ENCODE results near the gene FBXW5.

The FBXW5 gene, protein sequence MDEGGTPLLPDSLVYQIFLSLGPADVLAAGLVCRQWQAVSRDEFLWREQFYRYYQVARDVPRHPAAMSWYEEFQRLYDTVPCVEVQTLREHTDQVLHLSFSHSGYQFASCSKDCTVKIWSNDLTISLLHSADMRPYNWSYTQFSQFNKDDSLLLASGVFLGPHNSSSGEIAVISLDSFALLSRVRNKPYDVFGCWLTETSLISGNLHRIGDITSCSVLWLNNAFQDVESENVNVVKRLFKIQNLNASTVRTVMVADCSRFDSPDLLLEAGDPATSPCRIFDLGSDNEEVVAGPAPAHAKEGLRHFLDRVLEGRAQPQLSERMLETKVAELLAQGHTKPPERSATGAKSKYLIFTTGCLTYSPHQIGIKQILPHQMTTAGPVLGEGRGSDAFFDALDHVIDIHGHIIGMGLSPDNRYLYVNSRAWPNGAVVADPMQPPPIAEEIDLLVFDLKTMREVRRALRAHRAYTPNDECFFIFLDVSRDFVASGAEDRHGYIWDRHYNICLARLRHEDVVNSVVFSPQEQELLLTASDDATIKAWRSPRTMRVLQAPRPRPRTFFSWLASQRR

DNA sequence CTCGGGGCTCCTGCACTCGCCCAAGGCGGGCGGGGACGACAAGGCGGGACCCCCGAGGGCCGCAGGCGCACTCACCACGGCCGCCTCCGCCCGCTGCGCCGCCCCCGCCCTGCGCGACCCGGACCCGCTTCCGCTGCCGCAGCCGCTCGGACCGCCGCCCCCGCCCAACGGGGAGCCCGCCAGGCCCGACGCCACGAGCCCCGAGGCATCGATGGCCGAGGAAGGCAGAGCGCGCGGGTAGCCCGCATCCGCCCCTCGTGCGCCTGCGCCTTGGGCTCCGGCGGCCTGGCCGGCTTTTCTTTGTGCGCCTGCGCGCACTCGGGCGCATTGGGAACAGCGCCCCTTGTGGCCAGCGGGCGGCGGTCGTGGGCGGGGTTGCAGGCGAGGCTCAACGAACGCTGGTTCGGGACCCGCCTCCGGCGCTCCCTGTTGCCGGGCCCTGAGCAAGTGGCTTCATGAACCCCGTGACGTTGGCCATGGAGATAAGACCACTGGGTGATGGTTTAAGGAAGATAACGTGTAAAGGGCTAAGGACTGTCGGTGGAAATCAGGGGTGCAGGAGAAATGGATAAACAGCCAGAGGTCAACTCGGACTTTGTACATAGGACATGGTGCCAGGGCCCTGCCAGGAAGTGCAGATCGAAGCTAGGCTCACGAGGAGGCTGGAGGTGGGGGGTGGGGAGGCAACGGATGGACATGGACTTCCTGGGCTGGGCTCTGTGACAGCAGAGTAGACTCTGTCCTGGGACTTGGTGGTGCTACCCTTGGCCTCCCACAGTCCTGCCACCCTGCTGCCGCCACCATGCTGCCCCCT lies at the start of gene FBXW5, which contains the start of gene C8G:
TSS of gene FBXW5 (minus strand) at position 220 of the 814 bp plus-strand sequence. CDS start 655 bp downstream, outside the sequence.
TSS of gene C8G (plus strand) at position 725 of the 814 bp plus-strand sequence. CDS start at position 803, 78 bp downstream.
- peak; percentile 98 for DNase-seq

DNA sequence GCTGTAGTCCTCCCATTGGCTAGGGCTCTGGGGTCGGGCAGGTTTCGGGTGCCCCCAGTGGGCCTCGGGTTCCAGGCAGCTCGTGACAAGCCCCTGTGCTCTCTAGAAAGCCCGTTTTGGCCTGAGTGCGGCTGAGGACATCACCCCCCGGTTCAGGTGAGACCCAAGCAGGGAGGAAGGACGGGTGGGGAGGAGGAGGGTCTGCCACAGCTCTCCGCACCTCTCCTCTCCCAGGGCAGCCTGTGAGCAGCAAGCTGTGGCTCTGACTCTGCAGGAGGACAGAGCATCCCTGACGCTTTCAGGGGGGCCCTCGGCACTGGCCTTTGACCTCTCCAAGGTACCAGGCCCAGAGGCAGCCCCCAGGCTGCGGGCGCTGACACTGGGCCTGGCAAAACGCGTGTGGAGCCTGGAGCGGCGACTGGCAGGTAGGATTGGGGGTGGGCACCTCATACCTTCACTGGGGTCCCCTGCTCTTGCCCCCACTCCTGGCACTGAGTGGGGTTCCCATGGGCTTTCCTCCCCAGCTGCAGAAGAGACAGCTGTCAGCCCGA lies 48.4 kb upstream of the FBXW5 start:
- DNase-seq, result no peak

DNA sequence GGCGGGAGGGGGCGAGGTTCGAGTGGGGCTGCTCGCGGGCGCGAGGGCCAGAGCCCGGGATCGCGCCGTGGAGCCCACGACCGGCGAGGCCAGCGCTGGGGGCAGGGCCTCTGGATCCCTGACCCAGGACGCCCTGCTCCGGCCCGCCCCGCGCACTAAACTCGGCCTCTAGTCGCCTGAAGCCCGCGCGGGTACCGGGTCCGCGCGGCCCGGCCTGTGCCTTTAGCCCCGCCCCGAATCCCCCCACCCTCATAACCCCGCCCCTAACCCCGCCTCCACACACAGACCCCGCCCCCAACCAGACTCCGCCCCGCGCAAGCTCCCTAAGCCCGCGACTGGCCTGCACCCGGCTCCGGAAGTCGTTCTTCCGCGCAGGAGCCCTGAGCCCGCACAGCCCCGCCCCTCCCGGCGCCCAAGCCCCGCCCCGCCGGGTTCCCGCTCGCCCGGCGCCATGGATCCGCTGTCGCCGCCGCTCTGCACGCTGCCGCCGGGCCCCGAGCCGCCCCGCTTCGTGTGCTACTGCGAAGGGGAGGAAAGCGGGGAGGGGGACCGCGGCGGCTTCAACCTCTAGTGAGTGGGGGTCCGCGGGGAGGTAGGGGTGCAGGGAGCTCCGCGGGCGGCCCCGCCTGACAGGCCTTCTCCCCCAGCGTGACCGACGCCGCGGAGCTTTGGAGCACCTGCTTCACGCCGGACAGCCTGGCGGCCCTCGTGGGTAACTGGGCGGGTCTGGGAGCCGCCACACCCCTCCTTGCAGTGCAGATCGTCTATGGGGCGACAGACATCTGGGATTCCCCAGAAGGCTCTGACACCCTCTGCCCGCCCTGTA lies 47.7 kb upstream of the FBXW5 start, which contains the start of gene PAXX:
TSS of gene PAXX (plus strand) at position 430 of the 826 bp plus-strand sequence. CDS start at position 452, 22 bp downstream.
- peak; percentile 94 for DNase-seq

DNA sequence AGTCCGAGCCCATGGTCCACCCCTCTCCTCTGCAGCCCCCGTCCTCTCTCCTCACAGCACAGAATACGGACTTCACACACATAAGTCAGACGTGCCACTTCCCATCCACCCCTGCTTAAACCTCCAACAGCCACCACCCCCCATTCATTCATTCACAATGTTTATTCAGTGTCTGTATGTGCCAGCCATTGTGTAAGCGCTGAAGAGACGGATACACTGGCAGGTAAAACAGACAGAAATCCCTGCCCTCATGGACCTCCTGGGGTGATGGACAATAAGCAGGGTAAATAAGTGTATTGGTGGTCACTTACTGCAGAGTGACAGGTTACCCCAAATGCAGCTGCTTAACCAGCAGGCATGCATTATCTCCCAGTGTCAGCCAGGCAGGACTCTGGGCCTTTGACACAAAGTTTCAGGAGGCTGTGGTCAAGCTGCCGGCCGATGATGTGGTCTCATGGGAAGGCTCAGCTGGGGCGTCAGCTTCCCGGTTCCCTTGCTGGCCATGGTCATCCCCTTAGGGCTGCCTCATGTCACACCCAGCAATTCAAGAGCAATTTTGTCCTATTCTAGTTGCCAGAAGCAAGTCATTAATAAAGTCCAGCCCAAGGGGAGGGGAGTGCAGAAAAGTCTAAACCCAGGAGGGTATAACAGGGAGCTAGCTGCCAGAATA lies 45.8 kb upstream of the FBXW5 start:
- DNase-seq, result peak; percentile 93

DNA sequence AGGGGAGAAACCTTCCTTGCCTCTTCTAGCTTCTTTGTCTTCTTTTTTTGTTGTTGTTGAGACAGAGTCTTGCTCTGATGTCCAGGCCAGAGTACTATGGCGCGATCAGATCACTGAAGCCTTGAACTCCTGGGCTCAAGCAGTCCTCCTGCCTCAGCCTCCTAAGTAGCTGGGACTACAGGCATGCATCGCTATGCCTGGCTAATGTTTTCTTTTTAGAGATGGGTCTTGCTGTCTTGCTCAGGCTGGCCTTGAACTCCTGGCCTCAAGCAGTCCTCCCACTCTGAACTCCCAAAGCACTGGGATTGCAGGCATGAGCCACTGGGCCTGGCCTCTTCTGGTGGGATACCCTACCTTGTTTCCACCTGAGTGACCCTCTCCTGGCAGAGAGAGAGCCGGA lies 44.3 kb upstream of the FBXW5 start:
- DNase-seq, result no peak

DNA sequence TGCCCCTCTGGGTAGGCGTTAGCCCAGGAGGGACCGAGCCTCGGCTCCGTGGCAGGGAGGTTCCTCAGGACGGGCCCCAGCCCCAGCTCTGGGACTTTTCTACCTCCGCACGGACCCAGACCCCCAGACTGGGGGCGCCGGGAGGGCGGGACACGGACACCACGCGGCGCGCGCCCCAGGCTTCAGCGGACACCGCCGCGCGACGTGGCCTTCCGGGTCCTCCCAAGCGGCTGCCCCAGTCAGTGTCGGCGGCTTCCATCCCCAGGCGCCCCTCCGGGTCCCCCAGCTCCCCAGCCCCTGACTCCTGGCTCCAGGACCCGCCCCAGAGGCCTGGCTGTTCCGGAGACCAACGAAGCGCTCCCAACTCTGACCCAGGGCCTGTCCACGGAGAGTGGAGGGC lies 41.3 kb upstream of the FBXW5 start:
- no peak for DNase-seq

DNA sequence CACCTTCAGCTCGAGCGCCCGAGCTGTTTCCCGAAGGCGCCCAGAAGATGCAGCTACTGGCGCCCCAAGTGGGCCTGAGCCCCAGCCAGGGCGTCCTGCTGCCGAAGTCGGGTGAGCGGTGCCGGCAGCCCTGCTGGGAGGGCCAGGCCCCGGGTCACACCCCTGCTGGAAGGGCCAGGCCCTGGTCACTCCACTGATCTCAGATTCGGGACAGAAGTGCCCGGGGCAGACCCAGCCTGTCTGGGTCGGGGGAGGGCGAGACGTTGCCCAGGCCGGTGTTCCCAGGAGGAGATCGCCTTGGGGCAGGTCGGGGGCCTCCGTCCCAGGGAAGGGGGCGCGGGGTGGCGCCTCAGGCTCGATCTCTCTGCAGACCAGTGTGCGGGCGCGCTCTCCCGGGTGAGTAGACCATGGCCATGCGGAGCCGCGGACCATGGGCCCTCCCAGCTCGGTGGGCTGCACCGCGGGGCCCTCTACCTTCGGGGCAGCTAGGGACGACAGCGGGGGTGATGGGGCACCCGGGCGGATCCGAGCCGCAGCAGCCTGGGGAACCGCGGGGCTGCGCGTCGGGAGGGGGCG lies 40.6 kb upstream of the FBXW5 start:
- DNase-seq, result no peak

DNA sequence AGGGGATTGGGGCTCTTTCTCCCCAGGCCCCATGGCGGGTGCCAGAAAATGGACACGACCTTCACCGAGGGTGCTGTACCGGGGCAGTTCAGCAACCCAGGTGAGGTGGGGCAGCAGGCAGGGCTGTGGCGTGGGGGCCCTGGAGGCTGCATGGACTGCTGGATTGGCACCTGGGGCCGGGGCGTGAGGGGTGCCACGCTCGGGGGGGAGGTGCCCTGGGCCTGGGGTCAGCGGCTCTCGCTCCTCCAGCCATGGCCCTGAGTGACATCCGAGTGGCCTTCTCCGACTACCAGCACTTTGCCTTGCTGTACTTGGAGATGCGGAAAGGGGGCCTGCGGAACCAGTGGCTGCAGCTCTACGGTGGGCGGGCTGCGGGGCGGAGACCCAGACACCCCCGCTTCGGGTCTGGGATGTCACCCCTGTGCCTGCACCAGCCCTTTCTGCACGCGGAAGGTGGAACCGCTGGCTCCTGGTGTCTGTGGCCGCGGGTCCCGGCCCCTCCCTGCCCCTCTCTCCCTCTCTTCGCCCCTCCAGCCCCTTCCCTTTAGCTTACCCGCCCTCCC lies 40.0 kb upstream of the FBXW5 start:
- DNase-seq, result no peak

DNA sequence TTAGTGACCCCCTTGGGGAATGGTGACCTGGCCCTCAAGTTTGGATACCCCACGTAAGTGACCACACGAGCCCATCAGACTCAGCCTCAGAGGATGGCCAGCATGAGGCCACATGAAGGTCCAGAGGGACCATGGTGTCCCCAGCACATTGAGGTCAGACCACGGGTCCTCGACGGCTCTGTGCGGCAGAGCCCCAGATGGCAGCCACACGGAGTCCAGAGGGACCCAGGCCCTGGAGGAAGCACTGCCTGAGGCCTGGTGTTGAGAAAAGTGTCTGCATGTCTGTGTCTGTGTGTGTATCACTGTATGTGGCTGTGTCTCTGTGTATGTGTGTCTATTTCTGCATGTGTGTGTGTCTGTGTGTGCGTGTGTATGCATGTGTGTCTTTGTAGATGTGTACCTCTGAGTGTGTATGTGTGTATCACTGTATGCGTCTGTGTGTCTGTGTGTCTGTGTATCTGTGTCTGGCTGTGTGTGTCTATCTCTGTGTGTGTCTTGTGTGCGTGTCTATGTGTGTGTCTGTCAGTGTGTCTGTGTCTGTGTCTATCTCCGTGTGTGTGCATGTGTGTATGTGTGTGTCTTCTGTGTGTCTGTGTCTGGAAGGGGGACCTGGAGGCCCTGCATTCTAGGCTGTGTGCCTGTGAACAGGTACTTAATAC lies 39.2 kb upstream of the FBXW5 start:
- DNase-seq, result no peak

DNA sequence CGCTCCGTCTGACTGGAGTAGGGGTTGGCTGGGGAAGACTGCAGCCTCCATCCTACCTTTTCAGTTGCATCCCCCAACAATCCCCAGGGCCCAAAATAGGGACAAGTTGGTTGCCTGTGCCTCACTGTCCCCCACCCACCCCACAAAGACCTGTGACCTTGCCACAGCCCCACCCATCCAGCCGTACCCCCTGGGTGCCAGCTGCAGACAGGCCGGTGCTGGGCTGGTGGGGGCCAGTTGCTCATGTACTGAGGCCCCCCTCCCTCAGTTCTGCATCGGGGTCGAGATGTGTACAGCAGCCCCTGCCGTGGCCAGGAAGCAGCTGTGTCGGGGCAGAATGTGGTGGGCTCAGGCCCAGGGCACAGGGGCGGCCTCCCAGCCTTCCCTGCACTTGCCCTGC lies 38.6 kb upstream of the FBXW5 start:
- no peak for DNase-seq

DNA sequence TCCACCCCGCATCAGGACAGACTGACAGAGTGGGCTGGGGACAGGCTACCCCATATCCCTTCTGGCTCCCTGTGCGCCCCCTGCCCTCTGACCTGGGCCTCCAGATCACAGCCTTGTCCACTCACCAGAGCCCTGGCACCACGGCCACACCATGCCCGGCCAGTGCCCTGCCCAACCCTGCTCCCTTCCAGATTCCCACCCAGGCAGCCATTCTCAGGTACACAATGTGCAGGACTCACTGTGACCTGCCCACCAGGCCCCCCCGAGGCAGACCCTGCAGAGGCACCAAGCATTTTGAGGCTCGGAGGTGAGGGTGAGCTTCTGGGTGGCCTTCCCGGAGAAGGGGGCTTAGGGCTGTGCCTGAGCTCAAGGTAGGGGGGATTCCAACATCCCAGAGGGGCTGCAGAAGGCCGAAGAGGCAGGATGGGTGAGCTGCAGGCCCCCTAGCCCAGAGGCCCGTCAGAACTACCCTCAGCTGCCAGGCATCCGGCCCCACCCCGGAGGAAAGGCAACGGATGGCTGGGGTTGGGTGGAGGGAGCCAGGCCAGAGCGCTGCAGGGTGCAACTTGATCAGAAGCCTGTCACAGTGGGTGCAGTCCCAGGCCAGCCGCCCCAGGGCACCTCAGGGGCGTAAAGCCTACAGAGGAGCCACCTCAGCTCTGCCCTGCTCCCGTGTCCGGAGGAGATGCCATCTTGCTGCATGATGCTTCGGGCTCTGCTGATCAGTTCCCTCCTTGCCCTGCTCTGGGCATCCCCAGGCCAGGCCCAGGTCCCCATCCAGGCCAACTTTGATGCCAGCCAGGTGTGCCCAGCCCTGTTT lies 37.9 kb upstream of the FBXW5 start, which contains the start of gene LCNL1:
TSS of gene LCNL1 (plus strand) at position 762 of the 820 bp plus-strand sequence. CDS start 594 bp downstream, outside the sequence.
- DNase-seq, result no peak

DNA sequence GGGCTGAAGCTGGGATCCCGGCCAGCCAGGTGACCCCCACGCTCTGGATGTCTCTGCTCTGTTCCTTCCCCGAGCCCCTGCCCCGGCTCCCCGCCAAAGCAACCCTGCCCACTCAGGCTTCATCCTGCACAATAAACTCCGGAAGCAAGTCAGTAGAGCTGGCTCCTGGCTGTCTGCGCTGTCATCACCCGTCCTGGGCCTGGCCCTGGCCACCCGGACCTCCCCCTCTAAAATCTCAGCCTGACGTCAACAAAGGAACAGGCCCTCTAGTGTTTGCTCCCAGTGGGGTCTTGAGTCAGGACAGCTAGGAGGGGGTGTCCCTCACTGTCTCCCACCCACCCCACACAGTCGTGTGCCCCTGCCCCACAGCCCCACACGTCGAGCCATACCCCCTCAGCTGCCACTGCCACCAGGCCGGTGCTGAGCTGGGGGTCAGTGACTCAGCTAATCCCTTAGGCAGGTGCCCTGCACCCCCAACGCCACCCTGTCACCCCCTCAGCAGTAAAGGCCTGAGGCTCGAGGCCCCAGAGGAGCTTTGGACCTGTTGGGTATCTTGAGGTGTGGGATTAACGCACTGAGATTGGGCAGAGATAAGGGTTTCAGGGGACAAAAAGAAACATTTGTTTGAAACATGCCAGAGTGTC lies 37.2 kb upstream of the FBXW5 start:
- no peak for DNase-seq

DNA sequence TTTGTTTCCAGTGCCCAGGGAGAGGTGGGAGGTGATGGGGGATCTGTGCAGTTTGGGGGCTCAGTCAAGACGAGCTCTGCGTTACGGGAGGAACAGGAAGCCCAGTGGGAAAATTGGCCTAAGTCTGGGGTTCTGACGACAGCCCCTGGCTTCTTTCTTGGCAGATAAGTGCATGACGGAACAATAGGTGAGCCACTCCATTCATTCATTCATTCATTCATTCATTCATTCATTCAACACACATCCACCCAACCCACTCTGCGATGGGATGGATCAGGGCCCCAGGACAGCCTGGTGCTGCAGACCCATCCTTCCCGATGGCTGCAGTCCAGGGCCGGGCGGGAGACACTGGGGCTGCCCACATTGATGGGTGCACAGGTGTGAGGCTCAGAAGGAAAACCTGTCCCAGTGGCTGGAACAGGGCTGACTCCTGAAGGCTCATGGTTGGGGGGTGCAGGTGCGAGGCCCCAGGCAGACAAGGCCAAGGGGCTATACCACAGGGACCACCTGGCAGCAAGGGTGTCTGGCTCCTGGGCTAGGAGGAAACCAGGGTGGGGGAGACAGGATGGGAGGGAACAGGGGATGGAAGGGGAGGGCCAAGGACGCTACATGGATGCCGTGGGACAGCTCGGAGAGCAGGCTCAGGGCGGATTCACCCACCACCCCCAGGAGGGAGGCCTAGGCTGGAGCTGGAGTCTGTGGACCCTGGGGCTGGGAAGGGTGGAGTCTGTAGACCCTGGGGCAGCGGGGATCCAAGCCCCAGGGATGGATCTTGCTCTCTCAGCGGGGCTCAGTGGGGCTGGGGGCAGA lies 36.3 kb upstream of the FBXW5 start:
- DNase-seq, result no peak

DNA sequence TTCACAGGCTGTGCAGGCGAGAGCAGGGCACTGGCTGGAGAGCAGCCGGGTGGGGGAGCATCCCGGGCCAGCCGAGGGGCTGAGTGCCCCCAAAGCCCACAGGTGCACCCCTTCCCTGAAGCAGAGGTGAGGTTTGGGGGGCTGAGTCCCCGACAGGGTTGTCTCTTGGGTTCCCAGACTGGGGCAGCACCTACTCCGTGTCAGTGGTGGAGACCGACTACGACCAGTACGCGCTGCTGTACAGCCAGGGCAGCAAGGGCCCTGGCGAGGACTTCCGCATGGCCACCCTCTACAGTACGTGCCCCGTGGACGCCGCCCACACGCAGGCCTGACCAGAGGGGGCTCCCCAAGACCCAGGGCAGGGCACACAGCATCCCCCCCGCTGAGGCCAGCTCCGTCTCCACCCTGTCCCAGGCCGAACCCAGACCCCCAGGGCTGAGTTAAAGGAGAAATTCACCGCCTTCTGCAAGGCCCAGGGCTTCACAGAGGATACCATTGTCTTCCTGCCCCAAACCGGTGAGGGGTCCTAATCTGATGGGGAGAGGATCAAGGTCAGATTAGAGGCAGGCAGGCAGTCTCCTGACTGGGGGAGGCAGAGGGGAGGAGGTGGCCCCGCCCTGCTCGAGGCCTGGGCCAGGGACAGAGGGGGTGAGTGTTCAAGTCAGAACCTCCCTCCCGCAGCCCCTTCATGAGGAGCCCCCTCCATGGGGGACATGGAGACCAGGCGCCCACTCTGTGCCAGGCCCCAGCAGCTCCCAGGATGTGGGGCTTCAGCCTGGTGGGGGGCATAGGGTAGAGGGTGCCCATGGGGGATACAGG lies 35.4 kb upstream of the FBXW5 start:
- no peak for DNase-seq

DNA sequence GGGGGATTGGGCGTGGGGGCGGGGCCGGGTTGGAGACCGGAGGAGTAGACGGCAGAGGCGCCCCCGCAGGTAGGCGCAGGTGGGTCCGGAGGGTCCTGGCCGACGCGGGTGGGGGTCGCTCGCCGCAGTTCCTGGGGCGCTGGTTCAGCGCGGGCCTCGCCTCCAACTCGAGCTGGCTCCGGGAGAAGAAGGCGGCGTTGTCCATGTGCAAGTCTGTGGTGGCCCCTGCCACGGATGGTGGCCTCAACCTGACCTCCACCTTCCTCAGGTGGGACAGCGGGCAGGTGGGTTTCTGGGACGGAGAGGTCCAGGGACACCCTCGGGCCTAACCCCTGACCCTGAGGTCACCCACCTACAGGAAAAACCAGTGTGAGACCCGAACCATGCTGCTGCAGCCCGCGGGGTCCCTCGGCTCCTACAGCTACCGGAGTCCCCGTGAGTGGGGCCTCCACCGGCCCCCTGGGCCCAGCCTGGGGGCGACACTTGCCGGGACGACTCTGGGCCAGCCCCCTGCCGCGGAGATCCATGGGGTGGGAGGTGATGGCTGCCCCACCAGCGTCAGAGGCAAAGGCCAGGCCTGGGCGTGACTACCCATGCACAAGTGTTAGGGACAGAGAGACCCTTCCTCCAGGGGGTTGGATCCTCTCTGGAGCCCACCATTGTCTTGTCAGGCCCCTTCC lies 34.5 kb upstream of the FBXW5 start:
- no peak for DNase-seq
